ENCODE results near the gene ITGB5. TPM values are rescaled to one million over a fixed set of nuclear protein-coding genes. Genes with fewer than 3 reads are reported as not detected.

ITGB5 gene
- polyA plus RNA-seq, 3 donors: 0.68 to 1.2 (median 1.0) TPM

DNA sequence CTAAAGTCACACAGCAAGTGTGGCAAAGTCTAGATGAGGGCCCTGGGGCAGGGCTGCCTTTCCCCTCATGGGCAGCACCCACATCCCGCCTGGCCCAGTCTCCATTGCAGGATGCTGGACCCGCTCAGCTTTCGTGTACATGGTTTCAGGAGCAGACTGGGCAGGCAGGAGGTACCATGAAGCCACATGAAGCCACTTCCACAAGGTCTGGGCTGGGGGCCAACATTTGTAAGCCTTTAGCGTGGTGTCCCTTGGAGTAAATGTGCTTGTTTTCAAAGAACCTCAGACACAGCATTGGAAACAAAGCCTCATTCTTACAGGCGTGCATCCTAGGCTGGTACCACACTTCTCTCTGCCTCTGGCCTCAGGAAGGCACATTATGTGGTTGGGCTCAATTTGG is 122.4 kb downstream of the ITGB5 start:
- Histone ChIP-seq H3K9me3 (replicated peaks in 1 of 2; ENCODE audit: control insufficient read depth in 1 of 2, insufficient read depth in 1 of 2, low read length in 2 of 2) (no peaks in the 10 kb centered on the region), H3K27ac (ENCODE audit: low read depth in 1 of 2, low read length in 2 of 2) (no peak overlapping the region), H3K9ac (ENCODE audit: insufficient read depth, low read length, poor library complexity, severe bottlenecking) (no peak overlapping the region), H3K36me3 (replicated peaks in 1 of 2; ENCODE audit: control insufficient read depth in 1 of 2, insufficient read depth in 2 of 2, low read length in 2 of 2) (no peaks in the 10 kb centered on the region), H3K4me2 (replicated peaks; ENCODE audit: extremely low read depth, low read length, poor library complexity, severe bottlenecking) (no peak overlapping the region), H3K4me1 (ENCODE audit: control insufficient read depth in 1 of 2, insufficient read depth in 2 of 2, low read length in 2 of 2) (peaks cover 3 to 7% of the 10 kb centered on the region in 2 donors), H3K4me3 (replicated peaks in 1 of 3; ENCODE audit: low read depth in 2 of 3, low read length in 3 of 3) (no peak overlapping the region), H3K27me3 (ENCODE audit: control insufficient read depth in 2 of 2, insufficient read depth in 2 of 2, low read length in 2 of 2) (no peaks in the 10 kb centered on the region), H3K79me2 (ENCODE audit: insufficient read depth, low read length) (no peaks in the 10 kb centered on the region), H2AFZ (ENCODE audit: insufficient read depth, low read depth, low read length, poor library complexity, severe bottlenecking) (no peak overlapping the region), H4K20me1 (ENCODE audit: insufficient read depth, low read length) (no peaks in the 10 kb centered on the region)
- TF ChIP-seq CTCF (IDR thresholded peaks at IDR 0.05): no peak
- WGBS (ENCODE audit: insufficient coverage): 81% methylated on average over 3 of the region's 5 CpGs
- Mint-ChIP-seq H3K4me1 (peaks cover 5% of the 10 kb centered on the region), H3K36me3 (no peaks in the 10 kb centered on the region), H3K9me3 (no peaks in the 10 kb centered on the region), H3K4me3 (no peak overlapping the region), H3K27ac (no peak overlapping the region), H3K27me3 (ENCODE audit: low read depth in 3 of 3) (peaks cover 0 to 5% (median 1%) of the 10 kb centered on the region in 3 donors)
- intact Hi-C loops (cut with micrococcal nuclease): no loop called here
- no peak for DNase-seq

DNA sequence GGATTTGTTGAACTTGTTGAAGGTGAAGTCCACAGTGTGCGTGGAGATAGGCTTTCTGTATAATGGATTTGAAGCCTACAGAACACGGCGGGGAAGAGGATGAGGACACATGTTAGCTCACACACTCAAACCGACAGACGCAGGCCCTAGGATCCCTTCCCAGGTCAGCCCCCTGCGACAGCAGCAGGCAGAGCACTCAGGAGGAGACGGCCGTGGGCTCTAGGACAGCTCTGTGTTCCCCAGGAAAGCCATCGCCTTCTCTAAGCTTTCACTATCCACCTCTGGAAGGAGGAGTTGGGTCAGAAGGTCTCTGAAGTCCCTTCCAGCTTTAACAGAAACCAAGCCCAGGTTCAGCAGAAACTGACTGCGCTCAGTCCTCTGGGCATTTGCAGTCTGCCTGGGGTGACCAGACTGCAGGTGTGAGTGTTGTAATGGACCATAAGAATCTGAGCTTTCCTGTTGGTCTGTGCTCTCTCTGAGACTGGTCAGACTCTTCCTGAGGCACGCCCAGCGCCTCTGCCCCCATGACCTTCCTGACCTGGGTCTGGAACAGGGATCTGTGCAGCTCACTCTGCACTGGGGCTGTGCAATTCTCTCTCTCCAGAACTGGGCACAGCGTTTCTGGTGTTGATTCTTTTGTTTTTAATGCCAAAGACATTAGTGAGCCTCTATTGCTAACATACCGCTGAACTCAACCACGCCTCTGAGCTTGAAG is 123.4 kb downstream of the ITGB5 start:
- Histone ChIP-seq H3K36me3 (replicated peaks in 1 of 2; ENCODE audit: control insufficient read depth in 1 of 2, insufficient read depth in 2 of 2, low read length in 2 of 2) (no peaks in the 10 kb centered on the region), H3K9me3 (replicated peaks in 1 of 2; ENCODE audit: control insufficient read depth in 1 of 2, insufficient read depth in 1 of 2, low read length in 2 of 2) (no peaks in the 10 kb centered on the region), H3K4me2 (replicated peaks; ENCODE audit: extremely low read depth, low read length, poor library complexity, severe bottlenecking) (no peak overlapping the region), H3K9ac (ENCODE audit: insufficient read depth, low read length, poor library complexity, severe bottlenecking) (no peak overlapping the region), H3K4me1 (ENCODE audit: control insufficient read depth in 1 of 2, insufficient read depth in 2 of 2, low read length in 2 of 2) (peaks cover 3 to 7% of the 10 kb centered on the region in 2 donors), H3K79me2 (ENCODE audit: insufficient read depth, low read length) (no peaks in the 10 kb centered on the region), H4K20me1 (ENCODE audit: insufficient read depth, low read length) (no peaks in the 10 kb centered on the region), H3K4me3 (replicated peaks in 1 of 3; ENCODE audit: low read depth in 2 of 3, low read length in 3 of 3) (no peak overlapping the region), H3K27ac (ENCODE audit: low read depth in 1 of 2, low read length in 2 of 2) (no peak overlapping the region), H2AFZ (ENCODE audit: insufficient read depth, low read depth, low read length, poor library complexity, severe bottlenecking) (no peak overlapping the region), H3K27me3 (ENCODE audit: control insufficient read depth in 2 of 2, insufficient read depth in 2 of 2, low read length in 2 of 2) (no peaks in the 10 kb centered on the region)
- 86% methylated on average over 10 of the region's 15 CpGs for WGBS (ENCODE audit: insufficient coverage)
- Mint-ChIP-seq H3K36me3 (no peaks in the 10 kb centered on the region), H3K4me1 (peaks cover 5% of the 10 kb centered on the region), H3K4me3 (no peak overlapping the region), H3K27ac (no peak overlapping the region), H3K27me3 (ENCODE audit: low read depth in 3 of 3) (peaks cover 0 to 5% (median 5%) of the 10 kb centered on the region in 3 donors), H3K9me3 (no peaks in the 10 kb centered on the region)
- TF ChIP-seq CTCF (IDR thresholded peaks at IDR 0.05): no peak
- intact Hi-C loops (cut with micrococcal nuclease): no loop called here
- DNase-seq: no peak

Data from CD14-positive monocyte (primary cell).